ENCODE results near the gene GBX2.

DNA sequence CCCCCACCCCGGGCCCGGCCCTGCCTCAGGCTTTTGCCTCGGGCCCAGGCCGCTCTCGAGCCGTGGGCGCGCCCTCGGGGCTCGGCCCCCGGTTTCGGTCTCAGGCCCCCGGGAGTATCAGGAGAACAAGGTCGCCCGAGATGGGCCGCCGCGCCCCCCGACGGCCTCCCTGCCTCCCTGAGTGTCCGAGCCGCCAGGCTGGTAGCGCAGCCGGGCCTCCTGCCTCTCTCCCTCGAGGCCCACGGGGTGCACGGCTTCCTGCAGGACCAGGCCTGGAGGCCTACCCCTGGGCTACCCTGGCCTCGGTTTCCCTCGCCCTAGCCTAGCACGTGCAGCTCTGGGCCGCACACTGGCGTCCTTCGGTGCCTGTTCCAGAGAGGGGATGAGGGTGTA, 8.4 kb downstream of the GBX2 start:
- TF ChIP-seq, protein P1, sequence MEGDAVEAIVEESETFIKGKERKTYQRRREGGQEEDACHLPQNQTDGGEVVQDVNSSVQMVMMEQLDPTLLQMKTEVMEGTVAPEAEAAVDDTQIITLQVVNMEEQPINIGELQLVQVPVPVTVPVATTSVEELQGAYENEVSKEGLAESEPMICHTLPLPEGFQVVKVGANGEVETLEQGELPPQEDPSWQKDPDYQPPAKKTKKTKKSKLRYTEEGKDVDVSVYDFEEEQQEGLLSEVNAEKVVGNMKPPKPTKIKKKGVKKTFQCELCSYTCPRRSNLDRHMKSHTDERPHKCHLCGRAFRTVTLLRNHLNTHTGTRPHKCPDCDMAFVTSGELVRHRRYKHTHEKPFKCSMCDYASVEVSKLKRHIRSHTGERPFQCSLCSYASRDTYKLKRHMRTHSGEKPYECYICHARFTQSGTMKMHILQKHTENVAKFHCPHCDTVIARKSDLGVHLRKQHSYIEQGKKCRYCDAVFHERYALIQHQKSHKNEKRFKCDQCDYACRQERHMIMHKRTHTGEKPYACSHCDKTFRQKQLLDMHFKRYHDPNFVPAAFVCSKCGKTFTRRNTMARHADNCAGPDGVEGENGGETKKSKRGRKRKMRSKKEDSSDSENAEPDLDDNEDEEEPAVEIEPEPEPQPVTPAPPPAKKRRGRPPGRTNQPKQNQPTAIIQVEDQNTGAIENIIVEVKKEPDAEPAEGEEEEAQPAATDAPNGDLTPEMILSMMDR (IDR thresholded peaks at IDR 0.05) = no peak
- no peak for TF ChIP-seq POLR2A (IDR thresholded peaks at IDR 0.05)

Measured in uterus (tissue), 2 donors.